ENCODE results near the gene SORCS3. TPM values are rescaled to one million over a fixed set of nuclear protein-coding genes. Genes with fewer than 3 reads are reported as not detected.
A peak's percentile ranks its signal among the peaks of the same experiment; 100 is the strongest.

The SORCS3 gene
- total RNA-seq, 2 donors from 2014 or later, result not detected

GRCh38 chr10:104924101-104924795 is 283.2 kb downstream of the SORCS3 start:
- intact Hi-C loops (cut with DNase I), result loop anchor here (2.0 to 10.0 kb wide), 3 partner anchors 273 to 509 kb away; partner anchors contain the start of gene SORCS3 (in 1 of the 2)
- no peak for DNase-seq
- ATAC-seq, result no peak

- DNase-seq (peak; percentile 24), ATAC-seq (no peak)
- intact Hi-C loops (cut with DNase I), result loop anchor here (2.0 to 10.0 kb wide), 3 partner anchors 275 to 511 kb away; partner anchors contain the start of gene SORCS3 (in 1 of the 2)
Observed at GRCh38 chr10:104925232-104925851, 284.3 kb downstream of the SORCS3 start.

GRCh38 chr10:104928734-104929133 is 287.6 kb downstream of the SORCS3 start:
- DNase-seq (no peak), ATAC-seq (no peak)
- intact Hi-C loops (cut with DNase I), result loop anchor here in 1 of 2 donors (10.0 kb wide), 2 partner anchors 284 to 514 kb away; partner anchors contain the start of gene SORCS3

DNA sequence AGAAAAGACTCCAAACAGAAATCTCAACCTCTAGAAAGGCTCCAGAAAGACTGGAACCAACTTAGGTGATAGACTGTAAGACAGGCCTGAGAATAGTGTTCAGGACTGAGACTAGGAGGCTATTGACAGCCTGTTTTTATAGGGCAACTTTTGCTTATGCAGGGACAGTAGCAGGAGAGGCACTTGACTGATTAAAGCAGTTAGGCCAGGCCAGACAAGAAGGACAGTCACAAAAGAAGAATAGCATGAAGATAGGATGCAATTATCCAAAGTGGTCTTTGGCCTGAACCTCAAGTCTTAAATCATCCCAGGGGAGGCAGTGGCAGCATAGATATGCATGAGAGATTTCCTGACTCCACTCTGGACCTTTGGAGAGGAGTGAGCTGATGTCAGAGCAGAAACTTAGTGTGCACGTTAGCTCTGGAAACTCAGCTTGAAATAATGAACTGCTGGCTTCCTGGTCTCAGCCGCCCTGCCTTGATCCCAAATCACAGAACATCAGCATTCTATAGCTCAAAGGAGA is 290.6 kb downstream of the SORCS3 start:
- DNase-seq (no peak), ATAC-seq (no peak)
- intact Hi-C loops (cut with DNase I), result no loop called here

DNA sequence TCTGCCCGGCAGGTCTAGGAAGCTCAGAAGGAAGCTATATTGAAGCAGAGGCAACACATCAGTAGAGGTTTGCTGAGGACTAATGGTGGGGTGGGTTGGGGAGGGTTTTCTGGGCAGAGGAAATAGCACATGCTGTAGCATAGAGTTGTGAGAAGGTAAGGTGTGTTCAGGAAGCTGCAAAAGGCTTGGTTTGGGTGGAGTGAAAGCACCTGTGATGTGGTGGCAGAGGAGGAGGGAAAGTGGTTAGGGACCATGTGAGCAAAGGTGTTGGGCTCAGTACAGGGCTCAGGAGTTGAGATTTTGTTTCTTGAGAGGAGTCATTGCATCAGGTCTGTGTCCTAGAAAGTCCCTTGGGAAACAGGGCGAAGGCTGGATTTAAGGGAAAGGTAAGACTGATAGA is 294.6 kb downstream of the SORCS3 start:
- DNase-seq (no peak), ATAC-seq (no peak)
- intact Hi-C loops (cut with DNase I), result no loop called here

DNA sequence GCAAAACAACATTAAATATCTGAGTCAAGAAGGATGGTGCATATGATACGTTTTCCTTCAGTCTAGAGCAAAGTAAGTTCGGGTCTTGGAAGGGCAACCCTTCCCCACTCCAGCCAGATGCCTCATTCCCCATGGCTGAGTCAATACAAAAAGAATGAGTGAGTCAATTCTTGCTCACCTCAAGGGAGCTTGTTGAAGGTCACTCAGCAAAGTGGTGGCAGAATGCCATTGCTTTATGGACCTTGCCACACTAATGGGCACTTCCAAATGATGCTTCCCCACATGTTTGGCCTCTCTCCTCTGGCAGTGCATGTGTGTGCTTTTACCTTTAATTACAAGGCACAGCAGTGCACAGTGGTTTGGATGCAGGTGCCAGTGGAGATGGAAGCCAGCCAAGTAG is 296.5 kb downstream of the SORCS3 start:
- no peak for DNase-seq
- intact Hi-C loops (cut with DNase I), result no loop called here
- peak in 1 of 2 donors; percentile 52 for ATAC-seq

DNA sequence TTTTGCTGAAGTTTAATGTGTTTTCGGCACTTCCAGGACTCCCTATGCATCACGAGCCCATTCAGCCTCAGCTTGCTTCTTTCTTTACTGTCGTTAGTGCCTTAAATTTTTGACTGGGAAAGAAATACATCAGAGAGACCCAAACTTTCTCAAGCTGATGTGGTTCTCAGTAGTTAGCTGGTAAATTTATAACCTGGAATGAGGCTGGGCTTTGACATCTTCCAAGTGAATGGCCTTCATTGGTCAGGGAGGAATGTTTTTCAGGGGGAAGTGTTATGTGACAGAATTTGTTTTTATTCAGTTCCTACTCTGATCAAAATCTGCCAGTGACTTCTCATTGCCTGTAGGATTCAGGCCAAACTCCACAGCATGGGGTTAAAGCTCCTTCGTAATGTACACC is 296.9 kb downstream of the SORCS3 start:
- ATAC-seq (no peak), DNase-seq (no peak)
- intact Hi-C loops (cut with DNase I), result no loop called here

GRCh38 chr10:104941662-104942061 is 300.6 kb downstream of the SORCS3 start:
- intact Hi-C loops (cut with DNase I), result no loop called here
- no peak for DNase-seq
- ATAC-seq, result no peak

- no peak for ATAC-seq
Observed at GRCh38 chr10:104947314-104947713, 306.2 kb downstream of the SORCS3 start.

DNA sequence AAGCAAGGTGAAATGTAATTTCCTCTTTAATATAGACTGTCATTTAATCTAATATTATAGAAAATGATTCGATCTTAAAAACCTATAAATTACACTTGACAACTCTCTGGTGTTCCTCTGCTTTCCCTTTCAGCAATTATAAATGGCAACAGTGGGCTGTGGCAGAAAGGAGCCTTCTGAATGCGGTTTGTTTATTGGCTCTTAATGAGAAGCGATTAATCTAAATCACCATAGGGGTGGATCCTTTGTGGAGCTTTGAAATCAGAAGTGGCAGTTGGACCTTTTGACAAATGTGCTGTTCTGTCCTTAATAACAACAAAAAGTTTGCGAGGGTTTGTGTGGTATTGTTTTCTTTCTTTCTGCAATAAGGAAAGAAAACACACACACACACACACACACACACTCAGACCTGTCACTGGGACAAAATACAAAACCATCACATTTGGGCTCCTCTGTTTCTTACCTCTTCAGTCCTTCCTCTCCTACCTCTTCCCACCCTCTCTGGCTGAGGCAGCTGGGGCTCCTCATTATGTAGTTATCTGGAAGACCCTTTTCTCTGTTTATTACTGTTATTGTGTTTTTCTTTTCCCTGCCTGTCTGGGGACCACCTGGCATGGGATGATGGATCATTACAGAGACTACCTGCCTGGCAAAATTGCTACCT is 316.2 kb downstream of the SORCS3 start:
- ATAC-seq, result no peak
- intact Hi-C loops (cut with DNase I), result no loop called here
- no peak for DNase-seq

More at GRCh38 chr10:104947314-104947713, 306.2 kb downstream of the SORCS3 start:
- intact Hi-C loops (cut with DNase I), result no loop called here
- DNase-seq, result no peak

- intact Hi-C loops (cut with DNase I), result no loop called here
- ATAC-seq, result no peak
- DNase-seq, result no peak
Observed at GRCh38 chr10:104966563-104967297, 325.6 kb downstream of the SORCS3 start.

GRCh38 chr10:104980368-104980767 is 339.3 kb downstream of the SORCS3 start:
- ATAC-seq (no peak), DNase-seq (no peak)
- intact Hi-C loops (cut with DNase I), result no loop called here

DNA sequence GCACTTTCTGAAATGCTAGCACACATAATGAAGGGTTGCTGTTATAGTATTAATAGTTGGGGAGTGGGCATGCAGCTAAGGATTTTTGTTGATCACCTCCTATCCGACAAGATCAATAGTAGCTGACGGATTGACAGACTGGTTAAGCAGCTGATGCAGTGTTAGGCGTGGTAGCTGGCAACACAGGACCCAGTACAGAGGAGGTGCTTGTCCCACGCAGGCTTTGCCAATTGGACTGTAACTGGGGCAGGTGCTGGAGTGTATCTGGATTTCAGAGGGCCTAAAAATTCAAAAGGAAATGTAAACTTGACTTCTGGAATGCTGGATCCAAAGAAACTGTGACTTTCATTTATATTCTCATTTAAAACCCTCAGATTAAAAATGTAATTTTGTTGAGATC is 340.9 kb downstream of the SORCS3 start:
- intact Hi-C loops (cut with DNase I), result no loop called here
- DNase-seq (no peak), ATAC-seq (no peak)

DNA sequence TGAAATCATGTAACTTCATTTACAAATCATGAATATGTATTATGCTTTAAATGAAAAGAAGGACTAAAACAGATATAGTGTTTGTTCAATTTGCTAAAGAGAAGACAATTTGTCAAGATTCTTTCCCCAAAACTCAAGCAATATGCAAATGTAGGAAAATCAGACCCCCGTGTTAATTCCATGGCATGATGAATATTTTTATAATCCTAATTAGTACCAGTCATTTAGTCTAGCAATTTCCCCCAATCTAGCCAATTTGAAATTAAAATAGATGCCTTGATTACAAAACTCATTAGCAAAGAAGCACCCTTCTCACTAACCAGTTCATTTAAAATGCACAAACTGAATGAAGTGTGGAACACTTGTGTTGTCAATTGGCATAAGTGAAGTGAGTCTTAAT is 347.6 kb downstream of the SORCS3 start:
- no peak for DNase-seq
- intact Hi-C loops (cut with DNase I), result no loop called here
- ATAC-seq, result no peak

DNA sequence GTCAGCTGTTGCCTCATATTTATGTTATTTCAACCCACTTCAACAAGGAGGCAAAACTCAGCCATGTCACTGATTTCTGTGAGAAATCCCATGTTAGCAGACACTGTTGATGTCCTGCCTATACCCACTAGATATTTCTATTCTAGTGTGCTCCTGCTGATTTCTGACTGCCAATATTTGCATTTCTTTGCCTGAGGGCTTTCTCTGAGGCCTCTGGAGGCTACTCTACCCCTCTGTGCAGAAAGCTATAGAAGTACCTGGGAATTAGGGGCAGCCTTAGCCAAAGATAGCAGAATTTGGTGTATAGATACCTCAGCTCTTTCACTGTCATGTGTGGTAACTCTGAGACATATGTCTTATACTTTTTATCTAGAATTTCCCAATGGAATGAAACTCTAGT is 348.8 kb downstream of the SORCS3 start:
- intact Hi-C loops (cut with DNase I), result no loop called here
- DNase-seq (no peak), ATAC-seq (no peak)

DNA sequence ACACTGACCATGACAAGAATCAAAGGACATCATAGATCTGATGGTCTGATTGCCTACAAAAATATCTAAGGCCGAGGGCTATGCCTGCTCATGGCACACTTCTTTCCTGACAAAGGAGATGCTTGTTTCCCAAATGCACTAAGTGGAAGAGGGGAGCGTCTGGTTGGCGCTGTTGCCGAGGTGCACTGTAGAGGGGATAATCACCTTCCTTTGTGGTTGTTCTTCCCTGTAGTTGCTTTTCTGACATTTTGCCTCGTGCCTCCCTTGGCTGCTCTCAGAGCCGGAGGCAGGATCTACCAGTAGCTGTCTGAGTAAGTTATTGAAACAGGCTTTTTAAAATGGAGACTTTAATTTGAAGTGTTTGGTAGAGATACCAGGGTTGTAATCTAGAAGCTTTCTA is 352.0 kb downstream of the SORCS3 start:
- intact Hi-C loops (cut with DNase I), result no loop called here
- ATAC-seq, result no peak

GRCh38 chr10:105001269-105001668 is 360.2 kb downstream of the SORCS3 start:
- intact Hi-C loops (cut with DNase I), result no loop called here
- DNase-seq (no peak), ATAC-seq (no peak)

More for the DNA sequence above, 352.0 kb downstream of the SORCS3 start:
- DNase-seq, result no peak

DNA sequence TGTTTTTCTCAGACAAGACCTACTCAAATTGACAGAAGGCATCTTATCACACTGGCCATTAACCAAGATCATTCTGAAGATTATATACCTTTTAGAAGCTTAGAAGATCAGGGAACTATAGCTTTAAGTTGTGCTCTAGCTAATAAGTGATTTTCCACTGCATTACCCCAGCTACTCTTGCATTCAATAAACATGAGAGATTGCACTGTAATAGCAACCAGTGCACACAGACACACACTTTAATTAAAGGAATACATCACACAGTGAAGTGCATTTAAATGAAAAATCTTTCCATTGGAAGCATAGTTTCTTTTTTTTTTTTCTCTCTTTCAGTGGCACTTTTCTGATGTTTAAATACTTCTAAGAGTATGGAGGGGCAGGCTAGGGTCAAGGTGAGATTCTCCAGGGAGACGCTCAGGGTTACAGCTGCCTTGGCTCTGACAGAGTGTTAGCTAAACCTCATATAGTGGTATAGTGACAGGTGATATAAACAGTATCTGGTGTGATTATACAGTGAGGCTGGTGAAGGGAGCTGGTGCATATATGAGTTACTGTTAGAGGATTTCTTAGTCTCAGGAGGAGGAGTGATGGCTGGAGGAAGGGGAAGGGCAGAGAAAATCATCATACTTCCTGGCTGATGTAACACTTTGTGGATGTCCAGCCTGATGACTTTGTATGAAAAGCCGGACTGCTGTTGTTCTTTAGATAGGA is 369.5 kb downstream of the SORCS3 start:
- no peak for DNase-seq
- intact Hi-C loops (cut with DNase I), result no loop called here

DNA sequence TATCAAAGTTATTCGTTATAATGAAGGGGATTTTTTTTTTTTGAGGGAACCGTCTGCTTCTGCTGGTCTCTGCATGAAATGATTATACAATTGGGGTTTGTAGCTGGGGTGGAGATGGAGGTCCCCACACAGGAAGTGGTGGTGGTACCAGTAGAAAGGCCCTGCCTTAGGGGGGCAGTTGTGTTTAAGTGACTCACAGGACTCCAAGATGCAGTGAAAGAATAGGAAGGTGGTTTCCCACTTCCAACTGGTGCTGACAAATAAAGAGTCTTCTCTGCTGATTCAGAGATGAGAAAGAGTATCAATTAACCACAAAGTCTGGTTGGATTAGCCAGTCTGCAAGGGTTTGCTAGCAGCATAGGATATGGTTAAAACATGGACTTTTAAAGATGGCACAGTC is 376.0 kb downstream of the SORCS3 start:
- no peak for ATAC-seq
- no peak for DNase-seq
- intact Hi-C loops (cut with DNase I), result no loop called here

More for the DNA sequence above, 369.5 kb downstream of the SORCS3 start:
- ATAC-seq, result no peak

Data from left cardiac atrium (tissue), 4 donors.